Ramos (cell line): Measurements from ENCODE around the gene SUGP2.

Experiments used
- in situ Hi-C: fragments of 300-500 bp; cut with MboI; formaldehyde crosslinking; loops from one replicate; pipeline ENCODE4 v1.14.3; 2022; ENCODE audit warnings: low sequenced_read_pairs; ENCODE audit not compliant: unreplicated experiment

The SUGP2 gene

GRCh38 chr19:19059837-19060611 lies 26.7 kb upstream of the SUGP2 start:
- in situ Hi-C loops, result no loop called here

- in situ Hi-C loops, result no loop called here
Measured at GRCh38 chr19:19059018-19059836, 25.9 kb upstream of the SUGP2 start.

GRCh38 chr19:19057720-19058119 lies 24.4 kb upstream of the SUGP2 start:
- in situ Hi-C loops, result no loop called here

- in situ Hi-C loops, result no loop called here
Measured at GRCh38 chr19:19057317-19057716, 24.0 kb upstream of the SUGP2 start.

GRCh38 chr19:19056636-19057275 lies 23.4 kb upstream of the SUGP2 start:
- in situ Hi-C loops, result no loop called here

- in situ Hi-C loops, result no loop called here
Measured at GRCh38 chr19:19055701-19056100, 22.4 kb upstream of the SUGP2 start.

- in situ Hi-C loops, result no loop called here
Measured at GRCh38 chr19:19054939-19055440, 21.7 kb upstream of the SUGP2 start.

- in situ Hi-C loops, result no loop called here
Measured at GRCh38 chr19:19054315-19054938, 21.1 kb upstream of the SUGP2 start.

GRCh38 chr19:19053508-19054314 lies 20.4 kb upstream of the SUGP2 start:
- in situ Hi-C loops, result no loop called here

GRCh38 chr19:19052921-19053320 lies 19.6 kb upstream of the SUGP2 start:
- in situ Hi-C loops, result no loop called here

GRCh38 chr19:19051478-19052213 lies 18.3 kb upstream of the SUGP2 start:
- in situ Hi-C loops, result no loop called here

- in situ Hi-C loops, result no loop called here
Measured at GRCh38 chr19:19050731-19051130, 17.4 kb upstream of the SUGP2 start.

- in situ Hi-C loops, result no loop called here
Measured at GRCh38 chr19:19050104-19050503, 16.8 kb upstream of the SUGP2 start.

- in situ Hi-C loops, result no loop called here
Measured at GRCh38 chr19:19049406-19049805, 16.1 kb upstream of the SUGP2 start.

- in situ Hi-C loops, result no loop called here
Measured at GRCh38 chr19:19043881-19044280, 10.6 kb upstream of the SUGP2 start.

- in situ Hi-C loops, result no loop called here
Measured at GRCh38 chr19:19043481-19043880, 10.2 kb upstream of the SUGP2 start.

GRCh38 chr19:19042732-19043280 lies 9.5 kb upstream of the SUGP2 start:
- in situ Hi-C loops, result no loop called here

- in situ Hi-C loops, result no loop called here
Measured at GRCh38 chr19:19040417-19040816, 7.1 kb upstream of the SUGP2 start.

- in situ Hi-C loops, result no loop called here
Measured at GRCh38 chr19:19039901-19040300, 6.6 kb upstream of the SUGP2 start.
